Calu3 (cell line): ENCODE results near the gene MRPL54. TPM values are rescaled to one million over a fixed set of nuclear protein-coding genes. Genes with fewer than 3 reads are reported as not detected.

Source experiments
- BruUV-seq: library from RNA; stranded (reverse); fragments of 400-500 nt; replicated peaks from 2 replicates; lab custom pipeline; 2021; lab: Mats Ljungman, UMichigan
- CTCF ChIA-PET: fragments of 300-600 bp; sonication (Branson Sonifier 250); formaldehyde crosslinking; loops from one replicate; lab custom pipeline; 2022; ENCODE audit warnings: antibody characterized with exemption; lab: Charles Lee
- DNase-seq: peaks from one replicate; pipeline ENCODE4 v3.0.0; 2022
- H3K27ac Mint-ChIP-seq: one replicate; pipeline ENCODE4 v1.8.0; 2022; ENCODE audit warnings: mixed read lengths; ENCODE audit not compliant: unreplicated experiment
- H3K27me3 Mint-ChIP-seq: one replicate; pipeline ENCODE4 v1.8.0; 2022; ENCODE audit warnings: mixed read lengths; ENCODE audit not compliant: unreplicated experiment
- H3K36me3 Mint-ChIP-seq: one replicate; pipeline ENCODE4 v1.8.0; 2022; ENCODE audit warnings: mild to moderate bottlenecking, moderate library complexity, mixed read lengths; ENCODE audit not compliant: insufficient read depth, unreplicated experiment
- H3K4me1 Mint-ChIP-seq: one replicate; pipeline ENCODE4 v1.8.0; 2022; ENCODE audit warnings: mild to moderate bottlenecking, low read depth, mixed read lengths; ENCODE audit not compliant: unreplicated experiment
- H3K4me3 Mint-ChIP-seq: one replicate; pipeline ENCODE4 v1.8.0; 2022; ENCODE audit warnings: mild to moderate bottlenecking, low read depth, moderate library complexity, mixed read lengths; ENCODE audit not compliant: unreplicated experiment
- H3K9me3 Mint-ChIP-seq: one replicate; pipeline ENCODE4 v1.8.0; 2022; ENCODE audit warnings: low read depth, mixed read lengths; ENCODE audit not compliant: unreplicated experiment
- intact Hi-C: fragments of 100-400 bp; cut with micrococcal nuclease; formaldehyde crosslinking; loops from one replicate; pipeline ENCODE4 v1.10.0; 2022; ENCODE audit not compliant: unreplicated experiment
- total RNA-seq: library from RNA; stranded (reverse); gene quantifications from 2 replicates; pipeline ENCODE4 v1.2.3, GENCODE V29; 2022
- TF ChIP-seq, protein P1 (sequence below): fragments of 200-600 bp; IDR thresholded peaks from one replicate; pipeline ENCODE4 v1.8.0; 2022; ENCODE audit warnings: antibody characterized with exemption; ENCODE audit not compliant: unreplicated experiment

Gene MRPL54
- total RNA-seq, 1 experiment from 2014 or later: 26.1 TPM

DNA sequence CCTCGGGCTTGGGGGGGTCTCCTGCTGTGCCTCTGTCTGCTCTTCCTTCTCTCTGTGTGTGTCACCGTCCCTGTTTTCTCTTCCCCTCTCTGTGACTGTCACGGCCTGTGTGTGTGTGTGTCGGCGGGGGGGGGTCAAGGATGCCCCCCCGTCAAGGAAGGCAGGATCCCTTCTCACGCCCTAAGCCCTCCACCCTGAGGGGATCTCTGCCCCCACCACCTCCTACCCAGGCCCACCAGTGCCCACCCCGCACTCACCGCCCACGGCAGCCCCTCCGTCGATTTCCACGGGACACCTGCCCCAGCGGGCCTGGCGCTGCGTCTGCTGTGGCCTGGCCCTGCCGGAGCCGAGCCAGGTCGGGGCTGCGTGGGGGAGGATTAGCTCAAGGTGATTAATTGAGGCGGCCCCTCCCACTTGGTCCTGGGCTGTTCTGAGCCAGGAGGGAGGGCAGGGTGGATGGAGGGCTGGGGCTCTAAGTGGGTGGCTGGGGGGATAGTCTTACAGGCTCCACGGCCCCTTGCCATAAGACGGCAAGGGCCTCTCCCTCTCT is 9.5 kb downstream of the MRPL54 start, which contains the start of gene RAX2:
Gene RAX2, minus strand, starts transcription at position 323 of the 550 bp plus-strand sequence. CDS start 486 bp downstream, outside the sequence.
- no TSS peak for BruUV-seq
- Mint-ChIP-seq H3K27ac (no peak within 1 kb of the TSS), H3K9me3 (no peaks in the 10 kb centered on the region), H3K4me3 (no peak within 1 kb of the TSS), H3K4me1 (no peaks in the 10 kb centered on the region), H3K27me3 (peaks cover 32% of the 10 kb centered on the region), H3K36me3 (no peaks in the 10 kb centered on the region)
- TF ChIP-seq, protein P1, sequence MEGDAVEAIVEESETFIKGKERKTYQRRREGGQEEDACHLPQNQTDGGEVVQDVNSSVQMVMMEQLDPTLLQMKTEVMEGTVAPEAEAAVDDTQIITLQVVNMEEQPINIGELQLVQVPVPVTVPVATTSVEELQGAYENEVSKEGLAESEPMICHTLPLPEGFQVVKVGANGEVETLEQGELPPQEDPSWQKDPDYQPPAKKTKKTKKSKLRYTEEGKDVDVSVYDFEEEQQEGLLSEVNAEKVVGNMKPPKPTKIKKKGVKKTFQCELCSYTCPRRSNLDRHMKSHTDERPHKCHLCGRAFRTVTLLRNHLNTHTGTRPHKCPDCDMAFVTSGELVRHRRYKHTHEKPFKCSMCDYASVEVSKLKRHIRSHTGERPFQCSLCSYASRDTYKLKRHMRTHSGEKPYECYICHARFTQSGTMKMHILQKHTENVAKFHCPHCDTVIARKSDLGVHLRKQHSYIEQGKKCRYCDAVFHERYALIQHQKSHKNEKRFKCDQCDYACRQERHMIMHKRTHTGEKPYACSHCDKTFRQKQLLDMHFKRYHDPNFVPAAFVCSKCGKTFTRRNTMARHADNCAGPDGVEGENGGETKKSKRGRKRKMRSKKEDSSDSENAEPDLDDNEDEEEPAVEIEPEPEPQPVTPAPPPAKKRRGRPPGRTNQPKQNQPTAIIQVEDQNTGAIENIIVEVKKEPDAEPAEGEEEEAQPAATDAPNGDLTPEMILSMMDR: no peak
- intact Hi-C loops: no loop called here
- CTCF ChIA-PET: no interaction called here
- no peak for DNase-seq

DNA sequence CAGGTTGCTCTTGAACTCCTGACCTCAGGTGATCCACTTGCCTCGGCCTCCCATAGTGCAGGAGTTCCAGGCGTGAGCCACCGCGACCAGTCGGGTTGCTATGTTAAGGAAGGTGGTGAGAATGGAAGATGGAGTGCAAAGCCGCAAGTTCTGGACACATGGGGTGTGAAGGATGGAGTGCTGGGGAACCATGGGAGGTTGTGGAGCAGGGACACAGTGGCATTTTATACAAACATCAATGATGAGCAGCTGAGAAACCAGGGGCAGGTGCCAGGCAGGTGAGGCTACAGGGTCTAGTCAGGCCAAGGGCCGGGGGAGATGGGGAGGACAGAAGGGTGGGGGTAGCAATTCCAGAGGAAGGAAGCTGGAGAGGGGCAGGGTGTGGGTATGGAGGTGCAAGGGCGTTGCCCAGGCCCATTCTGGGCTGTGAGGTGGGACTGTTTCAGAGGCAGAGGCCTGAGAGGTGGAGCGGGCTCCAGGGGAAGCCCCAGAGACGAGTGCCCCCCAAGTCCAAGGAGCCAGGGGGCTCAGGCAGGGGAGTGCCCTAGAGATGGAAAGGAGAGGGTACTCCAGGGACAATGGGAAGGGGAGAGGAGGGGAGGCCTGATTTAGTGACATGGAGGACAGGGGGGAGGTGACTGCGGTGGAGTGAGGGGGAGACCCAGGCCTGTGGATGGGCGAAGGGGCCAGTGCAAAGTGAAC is 11.5 kb downstream of the MRPL54 start:
- H3K9me3 Mint-ChIP-seq: no peaks in the 10 kb centered on the region
- CTCF ChIA-PET: no interaction called here
- H3K27me3 Mint-ChIP-seq: peaks cover 33% of the 10 kb centered on the region
- DNase-seq: no peak
- H3K27ac Mint-ChIP-seq: no peak overlapping the region
- H3K36me3 Mint-ChIP-seq: no peaks in the 10 kb centered on the region
- TF ChIP-seq, protein P1: no peak
- no peak overlapping the region for H3K4me3 Mint-ChIP-seq
- H3K4me1 Mint-ChIP-seq: no peaks in the 10 kb centered on the region
- intact Hi-C loops: no loop called here
- BruUV-seq: no TSS peak

GRCh38 chr19:3774621-3775373 is 12.3 kb downstream of the MRPL54 start:
- Mint-ChIP-seq H3K9me3 (no peaks in the 10 kb centered on the region), H3K36me3 (no peaks in the 10 kb centered on the region), H3K4me3 (no peak overlapping the region), H3K27me3 (peaks cover 33% of the 10 kb centered on the region), H3K4me1 (no peaks in the 10 kb centered on the region), H3K27ac (no peak overlapping the region)
- CTCF ChIA-PET: no interaction called here
- BruUV-seq: no TSS peak
- intact Hi-C loops: no loop called here
- DNase-seq: no peak
- TF ChIP-seq, protein P1: no peak

GRCh38 chr19:3775374-3775711 is 12.9 kb downstream of the MRPL54 start:
- no peak overlapping the region for H3K4me3 Mint-ChIP-seq

More at GRCh38 chr19:3775374-3775711, 12.9 kb downstream of the MRPL54 start:
- Mint-ChIP-seq H3K9me3 (no peaks in the 10 kb centered on the region), H3K27me3 (peaks cover 33% of the 10 kb centered on the region), H3K36me3 (no peaks in the 10 kb centered on the region), H3K4me1 (no peaks in the 10 kb centered on the region), H3K27ac (no peak overlapping the region)
- TF ChIP-seq, protein P1: no peak
- CTCF ChIA-PET: no interaction called here
- no peak for DNase-seq
- intact Hi-C loops: no loop called here
- BruUV-seq: no TSS peak
